ENCODE results near the gene OAF.

OAF gene

GRCh38 chr11:120205596-120206161, 5.2 kb upstream of the OAF start:
- DNase-seq = no peak

GRCh38 chr11:120207512-120207911, 3.3 kb upstream of the OAF start:
- DNase-seq = no peak

GRCh38 chr11:120208001-120208441, 2.8 kb upstream of the OAF start:
- DNase-seq = no peak

GRCh38 chr11:120208777-120209176, 2.1 kb upstream of the OAF start:
- no peak for DNase-seq

GRCh38 chr11:120209746-120210625, 846 bp upstream of the OAF start:
- no peak for DNase-seq

GRCh38 chr11:120211522-120212258, 858 bp downstream of the OAF start:
- no peak for DNase-seq

- no peak for DNase-seq
Observed at GRCh38 chr11:120212259-120212878, 1.5 kb downstream of the OAF start.

- no peak for DNase-seq
Observed at GRCh38 chr11:120212926-120213325, 2.1 kb downstream of the OAF start.

- no peak for DNase-seq
Observed at GRCh38 chr11:120214581-120214980, 3.7 kb downstream of the OAF start.

GRCh38 chr11:120215634-120216033, 4.8 kb downstream of the OAF start:
- no peak for DNase-seq

- DNase-seq = no peak
Observed at GRCh38 chr11:120216426-120217102, 5.7 kb downstream of the OAF start.

- no peak for DNase-seq
Observed at GRCh38 chr11:120217526-120217925, 6.7 kb downstream of the OAF start.

- no peak for DNase-seq
Observed at GRCh38 chr11:120217941-120218694, 7.3 kb downstream of the OAF start.

- DNase-seq = no peak
Observed at GRCh38 chr11:120218695-120219033, 7.8 kb downstream of the OAF start.

- no peak for DNase-seq
Observed at GRCh38 chr11:120219232-120219937, 8.6 kb downstream of the OAF start.

- no peak for DNase-seq
Observed at GRCh38 chr11:120219938-120220746, 9.3 kb downstream of the OAF start.

- DNase-seq = no peak
Observed at GRCh38 chr11:120220747-120221037, 9.9 kb downstream of the OAF start.

GRCh38 chr11:120221115-120221752, 10.4 kb downstream of the OAF start:
- DNase-seq = no peak

GRCh38 chr11:120222916-120223315, 12.1 kb downstream of the OAF start:
- DNase-seq = no peak

- no peak for DNase-seq
Observed at GRCh38 chr11:120223793-120224192, 13.0 kb downstream of the OAF start.
